ENCODE measurements around the gene ARHGAP27.
A peak's percentile ranks its signal among the peaks of the same experiment; 100 is the strongest.
"Not testable (repeated sequence)": the region's sequence is repeated elsewhere in the genome, so short reads cannot be mapped to it uniquely, and the experiment has no call there.

Gene ARHGAP27

GRCh38 chr17:45432405-45433158, at the start of gene ARHGAP27:
TSS of gene ARHGAP27 (minus strand) at chr17:45432870. CDS start at chr17:45430279, 2,591 bp downstream.
- peaks cover 80% of the 10 kb centered on the region for H3K27me3 Mint-ChIP-seq (ENCODE audit: low read depth, poor library complexity)

GRCh38 chr17:45482317-45482716, 49.6 kb upstream of the ARHGAP27 start:
- H3K27ac Mint-ChIP-seq; H3K9me3 Mint-ChIP-seq; DNase-seq; H3K36me3 Mint-ChIP-seq (ENCODE audit: low read depth); H3K27me3 Mint-ChIP-seq (ENCODE audit: low read depth, poor library complexity); H3K4me3 Mint-ChIP-seq: not testable (repeated sequence)
- H3K4me1 Mint-ChIP-seq = peaks cover 20% of the 10 kb centered on the region

More at GRCh38 chr17:45432405-45433158, at the start of gene ARHGAP27:
- Mint-ChIP-seq H3K36me3 (ENCODE audit: low read depth) (no peaks in the 10 kb centered on the region), H3K4me1 (peaks cover 47% of the 10 kb centered on the region), H3K9me3 (no peaks in the 10 kb centered on the region), H3K4me3 (peak within 1 kb of the TSS; percentile 74), H3K27ac (no peak within 1 kb of the TSS)
- TF ChIP-seq, protein P1, sequence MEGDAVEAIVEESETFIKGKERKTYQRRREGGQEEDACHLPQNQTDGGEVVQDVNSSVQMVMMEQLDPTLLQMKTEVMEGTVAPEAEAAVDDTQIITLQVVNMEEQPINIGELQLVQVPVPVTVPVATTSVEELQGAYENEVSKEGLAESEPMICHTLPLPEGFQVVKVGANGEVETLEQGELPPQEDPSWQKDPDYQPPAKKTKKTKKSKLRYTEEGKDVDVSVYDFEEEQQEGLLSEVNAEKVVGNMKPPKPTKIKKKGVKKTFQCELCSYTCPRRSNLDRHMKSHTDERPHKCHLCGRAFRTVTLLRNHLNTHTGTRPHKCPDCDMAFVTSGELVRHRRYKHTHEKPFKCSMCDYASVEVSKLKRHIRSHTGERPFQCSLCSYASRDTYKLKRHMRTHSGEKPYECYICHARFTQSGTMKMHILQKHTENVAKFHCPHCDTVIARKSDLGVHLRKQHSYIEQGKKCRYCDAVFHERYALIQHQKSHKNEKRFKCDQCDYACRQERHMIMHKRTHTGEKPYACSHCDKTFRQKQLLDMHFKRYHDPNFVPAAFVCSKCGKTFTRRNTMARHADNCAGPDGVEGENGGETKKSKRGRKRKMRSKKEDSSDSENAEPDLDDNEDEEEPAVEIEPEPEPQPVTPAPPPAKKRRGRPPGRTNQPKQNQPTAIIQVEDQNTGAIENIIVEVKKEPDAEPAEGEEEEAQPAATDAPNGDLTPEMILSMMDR (IDR thresholded peaks at IDR 0.05) = no peak
- DNase-seq = peak; percentile 50

- H3K27ac Mint-ChIP-seq; DNase-seq; H3K4me3 Mint-ChIP-seq; H3K9me3 Mint-ChIP-seq; H3K4me1 Mint-ChIP-seq; H3K27me3 Mint-ChIP-seq (ENCODE audit: low read depth, poor library complexity): not testable (repeated sequence)
- H3K36me3 Mint-ChIP-seq (ENCODE audit: low read depth) = peaks cover 17% of the 10 kb centered on the region
These were observed 42.8 kb upstream of the ARHGAP27 start for GRCh38 chr17:45475436-45475835.

DNA sequence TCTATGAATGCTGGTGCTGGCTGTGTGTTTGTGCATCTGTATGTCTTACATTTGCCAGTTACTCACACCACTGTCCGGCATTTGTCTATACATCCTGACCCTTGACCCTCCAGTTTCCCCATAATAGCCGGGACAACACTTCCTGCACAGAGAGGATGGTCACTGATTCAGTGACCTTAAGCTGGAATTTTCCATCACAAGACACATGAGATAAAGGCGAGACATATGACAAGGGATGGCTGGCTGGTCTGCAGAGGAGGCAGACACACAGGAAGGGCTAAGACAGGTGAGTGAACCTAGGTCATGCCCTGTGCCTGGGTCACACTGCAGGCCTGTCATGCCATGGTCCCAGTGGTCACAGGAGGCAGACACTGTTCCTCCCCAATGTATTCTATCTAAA, 39.6 kb upstream of the ARHGAP27 start:
- H3K9me3 Mint-ChIP-seq, H3K4me3 Mint-ChIP-seq: not testable (repeated sequence)

DNA sequence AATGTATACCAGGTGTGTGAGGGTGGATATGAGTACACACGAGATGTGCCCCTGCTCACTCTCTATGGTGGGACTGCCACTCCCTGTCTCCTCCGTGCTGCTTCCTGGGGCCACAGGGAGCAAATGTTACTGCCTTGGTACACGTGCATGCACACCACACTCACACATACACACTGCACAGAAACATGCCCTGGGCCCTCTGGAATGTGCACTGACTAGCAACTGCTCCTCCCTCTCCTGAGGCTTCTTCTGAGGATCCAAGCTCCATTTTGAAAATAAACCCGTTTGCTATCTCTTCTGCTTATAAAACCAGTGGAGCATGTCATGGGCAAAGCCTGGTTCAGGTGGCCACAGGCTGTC, 36.5 kb upstream of the ARHGAP27 start:
- not testable (repeated sequence) for H3K27me3 Mint-ChIP-seq (ENCODE audit: low read depth, poor library complexity); DNase-seq; H3K4me1 Mint-ChIP-seq; H3K9me3 Mint-ChIP-seq; H3K27ac Mint-ChIP-seq; H3K4me3 Mint-ChIP-seq
- peaks cover 15% of the 10 kb centered on the region for H3K36me3 Mint-ChIP-seq (ENCODE audit: low read depth)

More for the DNA sequence above, 39.6 kb upstream of the ARHGAP27 start:
- H3K4me1 Mint-ChIP-seq; H3K27me3 Mint-ChIP-seq (ENCODE audit: low read depth, poor library complexity); H3K36me3 Mint-ChIP-seq (ENCODE audit: low read depth); DNase-seq; H3K27ac Mint-ChIP-seq: not testable (repeated sequence)

DNA sequence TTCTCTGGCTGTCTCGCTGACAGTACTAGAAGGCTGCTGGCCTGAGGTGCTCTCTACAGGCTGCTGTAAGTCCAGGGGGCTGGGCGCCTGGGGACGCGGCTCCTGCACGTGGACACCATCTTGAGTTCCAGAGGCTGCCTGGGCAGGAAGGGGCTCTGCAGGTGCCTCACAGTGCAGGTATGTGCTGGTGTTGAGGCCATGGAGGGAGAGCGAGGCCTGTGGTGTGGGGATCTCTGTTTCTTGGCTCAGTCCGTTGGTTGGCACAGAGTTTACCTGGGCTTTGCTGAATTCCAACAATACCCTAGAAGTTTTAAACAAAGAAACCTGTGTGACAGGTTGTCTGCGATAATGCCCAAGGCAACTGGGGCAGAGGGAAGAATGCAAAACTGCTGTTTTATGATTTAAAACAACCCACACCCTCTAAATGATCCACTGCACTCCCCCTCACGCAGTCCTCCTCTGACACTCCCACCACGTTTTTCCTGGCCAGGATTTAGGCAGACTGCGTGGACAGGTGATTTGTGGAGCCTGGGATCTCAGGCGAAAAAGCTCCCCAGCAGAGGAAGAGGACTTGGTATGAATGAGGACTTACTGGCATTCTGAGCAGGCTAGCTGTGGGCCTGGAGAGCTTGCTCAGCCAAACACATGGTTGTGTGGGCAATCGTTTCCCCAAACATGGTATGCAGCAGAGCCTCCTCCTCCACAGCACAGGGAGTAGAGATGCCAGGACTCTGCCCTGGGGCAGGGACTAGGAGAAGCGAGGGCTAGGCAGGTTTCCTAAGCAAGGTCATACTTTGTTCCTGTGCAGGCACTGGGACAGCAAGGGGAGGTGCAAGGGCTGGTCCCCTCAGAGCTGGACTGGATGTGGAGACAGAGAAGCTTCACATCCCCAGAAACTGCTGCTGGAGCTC, 35.9 kb upstream of the ARHGAP27 start:
- H3K27ac Mint-ChIP-seq, H3K4me3 Mint-ChIP-seq: not testable (repeated sequence)
- peaks cover 11% of the 10 kb centered on the region for H3K36me3 Mint-ChIP-seq (ENCODE audit: low read depth)

DNA sequence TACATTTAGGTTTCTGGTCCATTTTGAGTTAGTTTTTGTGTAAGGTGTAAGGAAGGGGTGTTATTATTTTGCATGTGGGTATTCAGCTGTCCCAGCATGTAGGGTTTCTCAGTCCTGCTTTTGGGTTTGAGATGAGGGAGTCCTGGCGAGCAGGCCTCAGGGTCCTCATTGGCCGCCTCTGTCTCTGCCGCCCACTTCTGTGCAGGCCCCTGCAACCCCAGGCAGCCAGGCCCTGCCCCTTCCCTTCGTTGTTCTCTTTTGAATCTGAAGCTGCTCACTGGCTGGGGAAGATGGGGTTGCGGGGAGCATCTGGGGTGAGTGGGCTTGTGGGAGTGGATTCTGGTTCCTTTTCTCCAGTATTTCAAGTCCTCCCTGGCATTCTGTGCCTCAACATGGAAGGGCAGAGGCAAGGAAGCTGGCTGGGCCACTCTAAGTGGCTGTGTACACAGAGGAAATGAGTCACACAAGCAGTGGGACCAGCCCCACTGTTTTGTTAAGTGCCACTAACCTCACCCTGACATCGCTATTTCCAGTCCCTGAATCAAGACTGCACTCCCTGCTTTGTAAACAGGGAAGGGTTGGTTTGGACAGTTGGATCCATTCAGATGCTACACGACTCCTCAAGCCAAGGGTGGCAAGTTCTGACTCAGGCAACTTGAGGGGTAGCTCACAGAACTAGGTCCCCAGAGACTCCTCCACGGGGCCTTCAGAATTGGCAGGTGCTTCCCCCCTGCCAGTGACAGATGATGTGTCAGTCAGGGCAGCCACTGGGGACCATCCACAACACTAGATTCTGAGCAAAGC, 29.1 kb upstream of the ARHGAP27 start:
- H3K27me3 Mint-ChIP-seq (ENCODE audit: low read depth, poor library complexity); H3K36me3 Mint-ChIP-seq (ENCODE audit: low read depth); H3K4me3 Mint-ChIP-seq; H3K9me3 Mint-ChIP-seq; DNase-seq: not testable (repeated sequence)
- Mint-ChIP-seq H3K27ac (peak overlapping the region; percentile 58), H3K4me1 (peaks cover 12% of the 10 kb centered on the region)

More for the DNA sequence above, 35.9 kb upstream of the ARHGAP27 start:
- H3K9me3 Mint-ChIP-seq; DNase-seq; H3K27me3 Mint-ChIP-seq (ENCODE audit: low read depth, poor library complexity); H3K4me1 Mint-ChIP-seq: not testable (repeated sequence)

- H3K9me3 Mint-ChIP-seq; H3K4me3 Mint-ChIP-seq; H3K27ac Mint-ChIP-seq; DNase-seq; H3K36me3 Mint-ChIP-seq (ENCODE audit: low read depth); H3K27me3 Mint-ChIP-seq (ENCODE audit: low read depth, poor library complexity): not testable (repeated sequence)
- peaks cover 12% of the 10 kb centered on the region for H3K4me1 Mint-ChIP-seq
These were observed 27.8 kb upstream of the ARHGAP27 start for GRCh38 chr17:45460422-45460821.

DNA sequence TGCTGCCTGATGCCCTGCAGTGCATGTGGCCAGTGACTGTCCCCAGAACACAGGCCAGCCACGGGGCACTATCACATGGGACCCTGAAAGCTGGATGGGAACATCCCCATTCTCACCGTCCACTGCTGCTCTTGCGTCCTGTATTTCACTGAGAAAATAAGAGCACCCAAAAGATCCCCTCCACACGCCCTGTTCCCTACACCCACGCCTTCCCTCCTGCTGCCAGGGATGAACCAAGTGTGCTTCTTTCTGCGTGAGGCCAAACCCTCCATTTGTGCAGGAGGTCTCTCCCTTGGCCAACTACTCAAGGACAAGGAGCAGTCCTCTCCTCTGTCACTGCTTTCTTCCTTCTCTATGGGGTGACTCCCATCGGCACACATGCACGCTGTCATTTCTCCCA, 21.7 kb upstream of the ARHGAP27 start:
- not testable (repeated sequence) for H3K27me3 Mint-ChIP-seq (ENCODE audit: low read depth, poor library complexity); H3K9me3 Mint-ChIP-seq; H3K4me3 Mint-ChIP-seq; DNase-seq; H3K4me1 Mint-ChIP-seq
- Mint-ChIP-seq H3K27ac (peak overlapping the region; percentile 77), H3K36me3 (ENCODE audit: low read depth) (peaks cover 12% of the 10 kb centered on the region)

DNA sequence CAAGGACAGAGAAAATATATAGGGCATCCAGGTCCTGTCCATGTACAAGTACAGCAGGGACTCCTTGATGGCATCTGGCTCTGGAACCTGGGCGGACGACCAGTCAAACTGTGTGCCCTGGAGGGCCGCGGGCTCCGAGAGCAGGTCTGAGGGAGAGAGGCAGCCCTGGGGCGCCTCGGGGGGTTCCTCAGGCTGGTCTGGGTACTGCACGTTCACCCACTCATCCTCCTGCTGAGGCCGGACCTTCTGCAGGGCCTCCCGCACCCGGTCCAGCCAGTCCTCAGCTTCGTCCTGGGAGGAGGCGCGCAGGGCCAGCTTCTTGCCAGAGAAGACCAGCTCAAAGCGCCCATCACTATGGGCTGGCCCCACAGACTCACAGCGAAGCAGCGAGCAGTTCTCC, 21.1 kb upstream of the ARHGAP27 start:
- H3K36me3 Mint-ChIP-seq (ENCODE audit: low read depth); H3K27ac Mint-ChIP-seq: not testable (repeated sequence)

GRCh38 chr17:45453225-45453534, 20.5 kb upstream of the ARHGAP27 start:
- not testable (repeated sequence) for H3K4me1 Mint-ChIP-seq; DNase-seq; H3K4me3 Mint-ChIP-seq; H3K9me3 Mint-ChIP-seq; H3K27ac Mint-ChIP-seq; H3K27me3 Mint-ChIP-seq (ENCODE audit: low read depth, poor library complexity); H3K36me3 Mint-ChIP-seq (ENCODE audit: low read depth)

More for the DNA sequence above, 21.1 kb upstream of the ARHGAP27 start:
- not testable (repeated sequence) for DNase-seq; H3K4me3 Mint-ChIP-seq; H3K9me3 Mint-ChIP-seq; H3K4me1 Mint-ChIP-seq; H3K27me3 Mint-ChIP-seq (ENCODE audit: low read depth, poor library complexity)

DNA sequence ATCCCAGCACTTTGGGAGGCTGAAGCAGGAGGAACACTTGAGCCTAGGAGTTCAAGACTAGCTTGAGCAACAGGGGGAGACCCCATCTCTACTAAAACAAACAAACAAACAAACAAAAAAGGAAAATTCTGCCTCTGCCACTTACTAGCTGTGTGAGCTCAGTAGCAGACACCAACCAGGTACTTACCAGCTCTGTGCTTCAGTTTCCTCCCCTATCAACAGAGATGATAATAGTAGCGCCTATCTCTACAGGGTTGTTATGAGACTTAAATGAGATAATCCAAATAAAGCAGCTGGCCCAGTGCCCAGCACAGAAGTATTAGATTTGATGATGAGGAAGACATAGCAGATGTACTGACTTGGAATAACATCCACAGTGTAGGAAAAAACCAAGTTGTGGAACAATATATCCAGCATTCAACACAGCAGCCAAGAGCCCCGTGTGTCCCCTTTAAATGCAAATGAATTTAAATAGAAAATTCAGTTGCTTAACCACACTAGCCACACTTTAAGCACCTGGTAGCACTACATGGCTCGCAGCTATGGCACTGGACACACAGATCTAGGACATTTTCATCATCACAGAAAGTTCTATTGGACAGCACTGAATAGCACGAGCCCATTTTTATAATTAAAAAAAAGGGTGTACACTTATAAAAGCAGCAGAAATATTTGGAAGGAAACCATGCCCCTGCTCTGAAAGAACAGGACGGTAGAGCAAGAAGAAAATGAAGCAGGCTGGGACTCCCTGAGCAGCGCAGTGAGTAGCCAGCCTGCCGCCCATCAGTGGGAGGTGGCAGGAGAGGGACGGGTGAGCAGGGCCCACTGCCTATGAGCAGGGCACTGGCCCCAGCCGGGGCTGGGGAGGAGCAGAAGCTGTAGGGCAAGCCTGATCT, 19.9 kb upstream of the ARHGAP27 start:
- not testable (repeated sequence) for H3K27ac Mint-ChIP-seq; H3K4me3 Mint-ChIP-seq; H3K9me3 Mint-ChIP-seq; DNase-seq; H3K36me3 Mint-ChIP-seq (ENCODE audit: low read depth); H3K27me3 Mint-ChIP-seq (ENCODE audit: low read depth, poor library complexity); H3K4me1 Mint-ChIP-seq
